ENCODE measurements around the gene ADA.

Gene ADA

GRCh38 chr20:44644230-44644617, 7.3 kb downstream of the ADA start:
- TF ChIP-seq MYC (IDR thresholded peaks at IDR 0.05; ENCODE audit: low read depth, low read length) (no peak), CTCF (IDR thresholded peaks at IDR 0.05; ENCODE audit: low read depth, low read length) (no peak), POLR2A (IDR thresholded peaks at IDR 0.05; ENCODE audit: extremely low read depth, insufficient read length) (no peak), MAX (IDR thresholded peaks at IDR 0.05; ENCODE audit: low read depth, low read length) (no peak)
- no peak overlapping the region for H3K4me3 ChIP-seq (ENCODE audit: low read depth, low read length)
- DNase-seq (ENCODE audit: low read depth), result peak; percentile 50

- no peak overlapping the region for H3K4me3 ChIP-seq (ENCODE audit: low read depth, low read length)
- 0 out of 2 replicates have a peak, but pooled peaks have one; percentile 14 for TF ChIP-seq MYC (IDR thresholded peaks at IDR 0.05; ENCODE audit: low read depth, low read length)
- TF ChIP-seq MAX (IDR thresholded peaks at IDR 0.05; ENCODE audit: low read depth, low read length), result no peak
- no peak for TF ChIP-seq POLR2A (IDR thresholded peaks at IDR 0.05; ENCODE audit: extremely low read depth, insufficient read length)
- TF ChIP-seq CTCF (IDR thresholded peaks at IDR 0.05; ENCODE audit: low read depth, low read length), result no peak
- peak; percentile 59 for DNase-seq (ENCODE audit: low read depth)
These were observed 7.8 kb downstream of the ADA start for GRCh38 chr20:44643596-44644229.

- no peak for DNase-seq (ENCODE audit: low read depth)
- TF ChIP-seq MAX (IDR thresholded peaks at IDR 0.05; ENCODE audit: low read depth, low read length), result no peak
- TF ChIP-seq POLR2A (IDR thresholded peaks at IDR 0.05; ENCODE audit: extremely low read depth, insufficient read length), result no peak
- H3K4me3 ChIP-seq (ENCODE audit: low read depth, low read length), result no peak overlapping the region
These were observed 8.4 kb downstream of the ADA start for GRCh38 chr20:44643154-44643519.

GRCh38 chr20:44642203-44643153, 9.0 kb downstream of the ADA start:
- DNase-seq (ENCODE audit: low read depth), result peak; percentile 78
- TF ChIP-seq POLR2A (IDR thresholded peaks at IDR 0.05; ENCODE audit: extremely low read depth, insufficient read length) (no peak), MYC (IDR thresholded peaks at IDR 0.05; ENCODE audit: low read depth, low read length) (no peak), CTCF (IDR thresholded peaks at IDR 0.05; ENCODE audit: low read depth, low read length) (no peak), MAX (IDR thresholded peaks at IDR 0.05; ENCODE audit: low read depth, low read length) (no peak)
- H3K4me3 ChIP-seq (ENCODE audit: low read depth, low read length), result no peak overlapping the region

- TF ChIP-seq MAX (IDR thresholded peaks at IDR 0.05; ENCODE audit: low read depth, low read length), result no peak
- TF ChIP-seq MYC (IDR thresholded peaks at IDR 0.05; ENCODE audit: low read depth, low read length), result no peak
- TF ChIP-seq POLR2A (IDR thresholded peaks at IDR 0.05; ENCODE audit: extremely low read depth, insufficient read length), result no peak
- TF ChIP-seq CTCF (IDR thresholded peaks at IDR 0.05; ENCODE audit: low read depth, low read length), result no peak
- H3K4me3 ChIP-seq (ENCODE audit: low read depth, low read length), result no peak overlapping the region
- peak; percentile 86 for DNase-seq (ENCODE audit: low read depth)
These were observed 10.2 kb downstream of the ADA start for GRCh38 chr20:44641325-44641724.

GRCh38 chr20:44640522-44640921, 11.0 kb downstream of the ADA start:
- H3K4me3 ChIP-seq (ENCODE audit: low read depth, low read length), result no peak overlapping the region
- DNase-seq (ENCODE audit: low read depth), result no peak
- no peak for TF ChIP-seq MYC (IDR thresholded peaks at IDR 0.05; ENCODE audit: low read depth, low read length)
- TF ChIP-seq POLR2A (IDR thresholded peaks at IDR 0.05; ENCODE audit: extremely low read depth, insufficient read length), result no peak
- TF ChIP-seq CTCF (IDR thresholded peaks at IDR 0.05; ENCODE audit: low read depth, low read length), result no peak
- TF ChIP-seq MAX (IDR thresholded peaks at IDR 0.05; ENCODE audit: low read depth, low read length), result no peak
